Uterus (tissue), 4 donors: ENCODE measurements around the gene ATOH7. TPM values are rescaled to one million over a fixed set of nuclear protein-coding genes. Genes with fewer than 3 reads are reported as not detected.
A peak's percentile ranks its signal among the peaks of the same experiment; 100 is the strongest.

Source experiments
- DNase-seq, 2 donors: peaks; one replicate each; pipeline ENCODE4 v3.0.0-alpha.2; 2019 to 2020
- H3K27ac ChIP-seq, 2 donors: fragments of 200-600 bp; sonication (generic); 1 replicate in 1 of 2; 2 replicates in 1 of 2; pipeline ENCODE4 v1.5.1; 2016 to 2018
- H3K27me3 ChIP-seq, 2 donors: fragments of 200-600 bp; sonication (generic); one replicate each; pipeline ENCODE4 v1.5.1; 2018 to 2019; ENCODE audit warnings: control low read depth in 1 of 2
- H3K36me3 ChIP-seq, 2 donors: fragments of 200-600 bp; sonication (generic); one replicate each; pipeline ENCODE4 v1.5.1; 2019; ENCODE audit warnings: control low read depth in 1 of 2
- H3K4me1 ChIP-seq, 2 donors: fragments of 200-600 bp; sonication (generic); one replicate each; pipeline ENCODE4 v1.5.1; 2018 to 2019; ENCODE audit warnings: control low read depth in 1 of 2
- H3K4me3 ChIP-seq, 2 donors: fragments of 200-600 bp; sonication (generic); 1 replicate in 1 of 2; 2 replicates in 1 of 2; pipeline ENCODE4 v1.5.1; 2018 to 2019; ENCODE audit warnings: mild to moderate bottlenecking in 1 of 2
- H3K9me3 ChIP-seq, 2 donors: fragments of 200-600 bp; sonication (generic); one replicate each; pipeline ENCODE4 v1.5.1; 2019; ENCODE audit warnings: control low read depth in 1 of 2
- CTCF ChIP-seq, 4 experiments: fragments of 200-600 bp in 2 of 4; fragments of 450-650 bp in 2 of 4; sonication (generic) in 2 of 4; IDR thresholded peaks; one replicate each; pipeline ENCODE4 v1.5.1; 2016 to 2019; ENCODE audit warnings: antibody characterized with exemption in 4 of 4, mild to moderate bottlenecking in 2 of 4, moderate library complexity in 1 of 4
- POLR2A ChIP-seq, 2 donors: fragments of 450-650 bp; IDR thresholded peaks; one replicate each; pipeline ENCODE4 v1.6.1; 2016; ENCODE audit warnings: antibody characterized with exemption in 2 of 2, mild to moderate bottlenecking in 1 of 2, moderate library complexity in 1 of 2
- intact Hi-C: fragments of 100-400 bp; cut with DNase I; formaldehyde crosslinking; loops from one replicate; pipeline ENCODE4 v1.15.1; 2023; ENCODE audit warnings: low total_unique reads
- total RNA-seq, 4 donors: library from RNA; depleted of rRNA in 3 of 4; stranded (reverse); fragments of >200 nt in 3 of 4; gene quantifications; one replicate each; pipeline versions ENCODE4 v1.1.0 to v1.2.4, GENCODE V29; 2014 to 2023
- donor health status: DM: yes; HTN: yes; CAD: no.

The ATOH7 gene
- total RNA-seq, 4 donors from 2014 or later: not detected

GRCh38 chr10:68272833-68273232, 40.9 kb upstream of the ATOH7 start:
- H3K4me3 ChIP-seq: no peak overlapping the region
- no peaks in the 10 kb centered on the region for H3K36me3 ChIP-seq
- H3K4me1 ChIP-seq: no peaks in the 10 kb centered on the region
- intact Hi-C loops: no loop called here
- no peaks in the 10 kb centered on the region for H3K9me3 ChIP-seq
- no peaks in the 10 kb centered on the region for H3K27me3 ChIP-seq
- DNase-seq: no peak
- TF ChIP-seq POLR2A (IDR thresholded peaks at IDR 0.05) (no peak), CTCF (IDR thresholded peaks at IDR 0.05) (no peak)
- H3K27ac ChIP-seq: no peak overlapping the region

- intact Hi-C loops: no loop called here
- H3K27me3 ChIP-seq: no peaks in the 10 kb centered on the region
- no peaks in the 10 kb centered on the region for H3K9me3 ChIP-seq
- no peaks in the 10 kb centered on the region for H3K4me1 ChIP-seq
- DNase-seq: no peak
- no peak overlapping the region for H3K4me3 ChIP-seq
- H3K27ac ChIP-seq: no peak overlapping the region
- H3K36me3 ChIP-seq: no peaks in the 10 kb centered on the region
- no peak for TF ChIP-seq POLR2A (IDR thresholded peaks at IDR 0.05)
- no peak for TF ChIP-seq CTCF (IDR thresholded peaks at IDR 0.05)
Measured at GRCh38 chr10:68271196-68271882, 39.4 kb upstream of the ATOH7 start.

GRCh38 chr10:68269562-68270290, 37.8 kb upstream of the ATOH7 start:
- Histone ChIP-seq H3K9me3 (no peaks in the 10 kb centered on the region), H3K27me3 (no peaks in the 10 kb centered on the region), H3K36me3 (no peaks in the 10 kb centered on the region), H3K27ac (no peak overlapping the region), H3K4me3 (no peak overlapping the region), H3K4me1 (no peaks in the 10 kb centered on the region)
- TF ChIP-seq POLR2A (IDR thresholded peaks at IDR 0.05) (no peak), CTCF (IDR thresholded peaks at IDR 0.05) (no peak)
- no peak for DNase-seq
- intact Hi-C loops: no loop called here

GRCh38 chr10:68261132-68261856, 29.4 kb upstream of the ATOH7 start:
- no peaks in the 10 kb centered on the region for H3K27me3 ChIP-seq
- H3K9me3 ChIP-seq: no peaks in the 10 kb centered on the region
- peak in 1 of 2 donors; percentile 28 for DNase-seq
- no peaks in the 10 kb centered on the region for H3K36me3 ChIP-seq
- intact Hi-C loops: no loop called here
- no peak overlapping the region for H3K27ac ChIP-seq
- TF ChIP-seq CTCF (IDR thresholded peaks at IDR 0.05) (no peak), POLR2A (IDR thresholded peaks at IDR 0.05) (no peak)
- H3K4me1 ChIP-seq: no peaks in the 10 kb centered on the region
- H3K4me3 ChIP-seq: no peak overlapping the region

- H3K36me3 ChIP-seq: no peaks in the 10 kb centered on the region
- TF ChIP-seq POLR2A (IDR thresholded peaks at IDR 0.05) (no peak), CTCF (IDR thresholded peaks at IDR 0.05) (no peak)
- H3K4me3 ChIP-seq: no peak overlapping the region
- intact Hi-C loops: no loop called here
- no peaks in the 10 kb centered on the region for H3K9me3 ChIP-seq
- H3K27me3 ChIP-seq: no peaks in the 10 kb centered on the region
- H3K4me1 ChIP-seq: no peaks in the 10 kb centered on the region
- no peak for DNase-seq
- H3K27ac ChIP-seq: no peak overlapping the region
Measured at GRCh38 chr10:68253346-68253745, 21.4 kb upstream of the ATOH7 start.
